HL-60/S4 treated with phorbol 12-myristate 13-acetate at 8.2 ng/mL for 4 days and 3 days (cell line): ENCODE results near the gene KCNJ9.

ENCODE experiments used
- in situ Hi-C: fragments of 300-500 bp; cut with MboI; formaldehyde crosslinking; loops from 2 replicates; pipeline ENCODE4 v1.15.0; 2022; ENCODE audit warnings: low sequenced_read_pairs

KCNJ9 gene

DNA sequence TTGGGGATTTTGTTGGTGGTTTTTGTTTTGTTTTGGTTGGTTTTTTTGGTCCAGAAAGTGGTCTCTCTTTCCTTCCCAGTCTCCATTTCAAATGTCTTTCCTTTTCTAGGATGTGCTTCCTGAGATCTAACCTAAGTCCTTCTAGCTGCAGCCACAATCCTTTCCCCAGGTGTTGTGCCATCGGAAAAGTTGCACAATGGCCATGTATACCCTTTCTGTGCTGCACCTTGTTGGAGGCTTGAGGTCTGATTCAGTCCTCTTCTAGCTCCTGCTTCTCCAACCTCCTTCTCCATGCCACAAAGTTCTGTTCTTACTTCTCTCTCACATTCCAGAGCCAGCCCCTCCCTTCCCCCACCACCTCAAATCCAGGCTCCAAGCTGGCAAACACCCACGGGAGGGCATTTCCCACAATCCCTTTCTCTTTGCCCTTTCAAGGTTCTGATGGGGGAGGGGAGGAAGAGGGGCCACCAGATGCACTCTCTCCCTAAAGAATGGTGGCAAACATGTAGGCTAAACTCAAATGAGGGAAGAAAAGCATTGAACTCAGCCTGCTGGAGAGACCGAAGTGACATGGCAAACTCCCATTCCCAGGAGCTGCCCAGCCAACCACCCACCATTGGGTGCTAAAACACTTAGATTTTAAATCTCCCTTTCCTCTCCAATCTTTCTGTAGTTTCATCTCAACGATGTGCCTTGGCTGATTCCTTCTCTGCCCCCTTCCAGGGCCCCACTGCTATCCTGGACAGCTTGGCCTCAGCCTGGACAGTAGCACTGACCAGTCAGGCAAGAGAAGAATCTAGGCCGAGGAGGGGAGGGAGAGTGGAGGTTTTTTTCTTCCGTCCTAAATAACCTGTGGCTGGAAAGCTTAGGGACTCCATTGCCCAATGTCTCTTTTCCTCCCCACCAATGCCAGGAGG lies 14.3 kb upstream of the KCNJ9 start:
- in situ Hi-C loops, result no loop called here

DNA sequence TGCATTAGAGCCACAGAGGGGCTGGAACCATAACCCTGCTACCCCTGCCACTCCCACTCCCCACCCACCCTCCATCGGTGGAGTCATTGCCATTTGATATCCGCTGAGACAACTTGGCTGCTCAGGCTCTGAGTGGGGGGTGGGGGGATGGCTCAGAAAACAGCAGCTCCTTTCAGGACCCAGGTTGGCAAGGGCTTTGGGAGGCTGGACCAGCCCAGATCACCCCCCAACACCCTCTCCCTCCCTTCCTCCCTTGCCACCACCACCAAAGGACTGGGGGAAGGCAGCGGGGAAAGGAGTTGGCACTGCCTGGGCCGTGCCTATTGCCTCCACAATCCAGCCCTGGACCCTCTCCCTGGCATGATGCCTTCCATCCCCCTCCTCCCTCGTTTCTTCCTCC lies 13.1 kb upstream of the KCNJ9 start:
- in situ Hi-C loops, result no loop called here

DNA sequence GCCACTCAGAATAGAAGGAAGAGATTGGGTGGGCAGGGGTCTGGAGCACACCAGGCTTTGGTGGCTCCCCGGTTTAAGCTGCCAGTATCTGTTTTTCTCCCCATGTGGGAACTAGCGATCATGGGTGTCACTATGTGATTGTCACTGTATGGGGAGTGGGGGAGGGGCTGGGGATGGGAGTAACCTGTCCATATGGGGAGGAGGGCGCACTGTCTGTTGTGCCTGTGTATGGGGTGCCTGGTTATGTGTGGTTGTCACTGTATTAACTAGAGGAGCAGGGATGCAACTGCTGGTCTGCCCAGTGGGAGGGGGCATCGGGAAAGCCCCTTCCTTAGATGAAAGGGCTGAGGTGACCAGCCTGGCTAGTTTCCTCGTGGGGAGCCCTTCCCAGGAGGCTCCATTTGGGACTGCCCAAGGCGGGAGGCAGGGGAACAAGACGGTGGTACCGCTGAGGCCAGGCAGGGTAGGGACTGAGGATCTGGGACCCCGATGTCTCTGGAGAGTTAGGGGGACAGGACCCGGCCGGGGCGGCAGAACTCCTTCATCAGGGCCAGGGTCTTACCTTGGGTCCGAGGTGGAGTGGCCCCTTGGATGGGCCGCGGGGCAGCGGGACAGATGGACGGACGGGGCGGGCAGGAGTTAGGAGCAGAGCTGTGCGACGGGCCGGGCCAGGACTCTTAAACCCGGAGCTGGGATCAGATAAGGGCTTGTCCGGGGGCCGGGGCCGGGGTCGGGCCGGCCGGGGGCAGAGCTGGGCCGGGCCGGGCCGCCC lies 11.7 kb upstream of the KCNJ9 start, which contains the start of gene KCNJ10:
Gene KCNJ10 (minus strand): TSS at position 701 of the 772 bp plus-strand sequence. CDS start 27,628 bp downstream, outside the sequence.
- in situ Hi-C loops, result no loop called here

DNA sequence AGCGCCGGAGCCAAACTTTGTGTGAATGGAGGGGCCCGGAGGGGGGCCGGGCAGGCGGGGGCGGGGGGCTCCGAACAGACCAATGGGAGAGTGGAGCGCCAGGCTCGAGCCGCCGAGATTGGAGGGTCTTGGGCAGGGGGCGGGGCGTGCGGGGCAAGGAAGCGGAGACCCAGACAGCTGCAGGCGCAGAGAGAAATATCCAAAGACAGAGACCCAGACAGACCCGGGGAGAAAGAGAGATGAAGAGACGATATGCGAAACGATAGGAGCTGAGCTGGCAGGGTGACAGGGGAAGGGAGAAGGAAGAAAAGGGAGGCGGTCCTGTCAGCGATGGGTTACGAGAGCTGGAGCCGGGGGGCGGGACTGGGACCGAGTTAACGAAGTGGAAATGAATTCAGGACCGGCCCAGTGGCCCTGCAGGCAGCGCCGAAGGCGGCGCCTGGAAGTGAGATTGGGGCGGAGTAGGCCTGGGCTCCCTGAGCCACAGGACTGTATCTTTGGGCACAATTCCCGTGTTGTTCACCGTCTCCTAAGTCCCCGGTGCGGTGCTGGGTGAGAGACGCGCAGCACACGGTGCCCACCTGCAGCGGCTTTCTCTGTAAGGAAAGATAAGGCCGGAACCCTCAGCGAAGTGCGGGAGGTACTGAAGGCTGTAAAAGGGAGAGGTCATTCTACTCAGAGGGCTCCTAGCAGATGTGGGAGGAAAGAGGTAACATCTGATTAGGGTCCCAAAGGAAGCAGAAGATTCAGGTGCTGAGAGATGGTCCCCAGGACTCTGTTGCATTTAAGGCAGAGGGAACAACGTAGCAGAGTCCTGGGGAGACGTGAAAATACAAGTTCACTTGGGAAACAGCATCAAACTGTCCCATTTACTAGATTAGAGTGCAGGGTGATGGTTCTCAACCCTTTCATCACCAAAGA lies 10.8 kb upstream of the KCNJ9 start:
- in situ Hi-C loops, result no loop called here

DNA sequence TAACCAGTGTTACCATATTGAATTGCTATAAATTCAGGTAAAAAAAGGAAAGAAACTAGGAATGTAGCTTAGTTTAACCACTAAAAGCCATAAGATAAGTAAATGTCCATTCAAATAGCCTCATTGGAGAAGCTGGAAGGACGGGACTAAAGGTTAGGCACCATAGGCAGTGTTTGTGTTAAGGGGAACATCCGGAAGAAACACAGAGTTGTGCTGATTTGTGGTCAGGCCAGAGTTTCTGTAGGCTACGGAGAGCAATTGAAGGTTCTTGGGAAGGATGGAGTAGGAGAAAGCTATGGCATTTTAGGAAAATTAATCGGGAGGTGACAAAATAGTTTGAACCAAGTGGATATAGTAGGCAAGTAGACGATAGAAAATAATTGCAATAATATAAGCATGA lies 10.0 kb upstream of the KCNJ9 start:
- in situ Hi-C loops, result no loop called here

DNA sequence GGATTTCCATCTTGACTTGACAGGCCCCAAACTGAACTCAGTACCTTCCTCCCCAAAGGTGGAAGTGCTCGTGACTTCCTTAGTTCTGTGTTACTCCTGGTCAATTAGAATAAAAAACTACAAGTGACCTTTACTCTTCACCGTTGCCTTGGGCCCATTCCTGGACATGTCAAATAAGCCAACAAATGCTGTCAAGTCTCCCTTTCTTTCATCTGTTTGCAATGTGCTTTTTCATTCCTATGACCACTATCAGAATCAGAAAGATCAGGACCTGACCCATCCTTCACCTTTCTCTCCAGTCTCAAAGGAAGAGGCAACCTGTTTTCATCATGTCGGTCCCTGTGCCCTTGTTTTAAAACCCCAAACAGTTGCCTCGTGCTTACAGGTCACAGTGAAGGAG lies 6.5 kb upstream of the KCNJ9 start:
- in situ Hi-C loops, result no loop called here

DNA sequence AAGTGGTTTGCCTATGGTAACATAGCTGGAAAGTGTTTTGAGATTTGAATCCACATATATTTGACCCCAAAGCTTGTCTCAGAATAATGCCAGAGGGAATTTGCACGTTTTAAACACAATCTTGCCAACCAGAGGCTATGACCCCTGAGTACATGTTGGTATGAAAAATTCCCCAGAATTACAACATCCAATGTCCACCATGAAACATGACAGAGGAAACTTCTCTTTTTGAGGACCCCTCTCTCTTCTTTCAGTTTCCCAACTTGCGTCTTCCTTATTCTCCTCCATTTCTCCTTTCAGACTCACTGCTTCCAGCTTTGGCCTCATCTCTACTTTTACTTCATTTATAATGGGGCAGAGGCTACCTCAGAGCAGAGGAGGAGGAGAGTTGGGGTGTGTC lies 5.5 kb upstream of the KCNJ9 start:
- in situ Hi-C loops, result no loop called here

DNA sequence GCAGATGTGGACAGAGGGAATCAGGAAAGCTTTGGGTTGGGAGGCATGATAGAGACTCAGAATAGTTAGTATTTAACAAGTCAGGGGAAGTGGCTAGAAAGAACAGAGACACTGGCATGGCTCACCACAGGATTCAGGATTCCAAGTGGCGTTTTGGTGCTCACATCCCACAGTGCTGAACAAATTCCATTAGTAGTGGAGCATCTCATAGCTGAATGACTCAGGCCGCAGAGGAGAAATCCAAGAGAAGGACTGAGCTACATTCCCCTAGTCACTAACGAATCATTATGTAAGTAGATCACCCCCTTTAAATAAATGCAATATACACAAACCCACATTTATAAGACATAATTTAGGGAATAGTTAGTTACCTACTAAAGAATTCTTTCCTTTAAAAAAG lies 5.0 kb upstream of the KCNJ9 start:
- in situ Hi-C loops, result no loop called here

DNA sequence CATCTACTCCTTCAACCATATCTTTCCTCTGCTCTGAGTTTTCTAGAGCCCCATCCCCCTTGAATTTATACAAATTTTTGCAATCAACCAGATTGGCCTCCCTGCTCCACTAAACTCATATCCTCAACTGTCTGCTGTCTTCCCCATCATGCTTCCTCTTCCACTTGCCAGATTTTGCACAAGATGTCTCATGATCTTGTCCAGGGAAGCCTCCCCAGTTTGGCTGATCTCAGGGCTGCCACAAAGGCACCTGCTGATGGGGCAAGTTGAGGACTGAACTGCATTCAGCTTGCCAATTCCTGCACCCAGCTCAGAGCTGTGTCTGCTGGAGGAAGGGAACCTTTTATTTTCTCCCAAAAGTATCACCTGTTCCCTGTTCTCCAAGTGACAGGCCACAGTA lies 3.9 kb upstream of the KCNJ9 start:
- in situ Hi-C loops, result no loop called here

DNA sequence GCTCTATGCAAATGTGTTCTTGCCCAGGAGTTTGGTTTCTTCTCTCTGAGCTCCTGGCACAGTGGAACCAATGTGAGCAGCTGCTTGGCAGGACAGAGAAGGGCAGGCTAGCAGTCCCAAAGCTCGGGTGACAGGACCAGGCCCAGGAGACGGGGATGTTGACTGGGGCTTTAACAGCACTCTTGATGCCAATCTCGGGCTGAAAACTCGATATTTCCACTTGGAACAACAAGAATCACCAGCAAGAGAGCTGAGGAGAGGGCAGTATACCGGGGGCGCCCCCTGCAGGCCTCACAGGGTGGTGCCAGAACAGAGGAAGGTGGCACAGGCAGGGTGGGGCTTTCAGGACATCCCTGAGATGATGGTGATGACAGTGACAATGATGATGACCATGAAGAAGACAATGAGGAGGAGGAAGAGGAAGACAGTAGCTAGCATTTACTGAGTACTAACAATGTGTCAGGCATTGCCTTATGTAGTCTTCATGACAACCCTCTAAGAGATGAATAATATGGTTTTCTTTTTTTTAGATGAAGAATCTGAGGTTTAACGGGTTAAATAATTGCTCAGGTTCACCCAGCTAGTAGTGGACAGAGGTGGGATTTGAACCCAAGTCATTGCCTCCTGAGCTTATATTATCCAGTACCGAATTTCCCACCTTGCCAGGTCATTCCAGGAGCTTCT lies 2.7 kb upstream of the KCNJ9 start:
- in situ Hi-C loops, result no loop called here

DNA sequence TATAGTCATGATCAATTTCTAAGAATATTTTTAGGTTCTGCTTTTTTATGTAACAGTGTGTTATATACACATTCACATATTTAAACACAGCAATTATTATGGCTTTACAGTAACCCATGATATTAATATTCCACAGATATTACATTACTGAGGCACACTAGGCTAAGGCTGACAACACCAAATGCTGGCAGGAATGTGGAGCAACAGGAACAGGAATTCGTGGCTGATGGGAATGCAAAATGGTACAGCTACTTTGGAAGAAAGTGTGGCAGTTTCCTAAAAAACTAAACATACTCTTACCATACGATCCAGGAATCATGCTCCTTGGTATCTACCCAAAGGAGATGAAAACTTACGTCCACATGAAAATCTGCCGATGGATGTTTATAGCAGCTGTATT lies 1.9 kb upstream of the KCNJ9 start:
- in situ Hi-C loops, result no loop called here

DNA sequence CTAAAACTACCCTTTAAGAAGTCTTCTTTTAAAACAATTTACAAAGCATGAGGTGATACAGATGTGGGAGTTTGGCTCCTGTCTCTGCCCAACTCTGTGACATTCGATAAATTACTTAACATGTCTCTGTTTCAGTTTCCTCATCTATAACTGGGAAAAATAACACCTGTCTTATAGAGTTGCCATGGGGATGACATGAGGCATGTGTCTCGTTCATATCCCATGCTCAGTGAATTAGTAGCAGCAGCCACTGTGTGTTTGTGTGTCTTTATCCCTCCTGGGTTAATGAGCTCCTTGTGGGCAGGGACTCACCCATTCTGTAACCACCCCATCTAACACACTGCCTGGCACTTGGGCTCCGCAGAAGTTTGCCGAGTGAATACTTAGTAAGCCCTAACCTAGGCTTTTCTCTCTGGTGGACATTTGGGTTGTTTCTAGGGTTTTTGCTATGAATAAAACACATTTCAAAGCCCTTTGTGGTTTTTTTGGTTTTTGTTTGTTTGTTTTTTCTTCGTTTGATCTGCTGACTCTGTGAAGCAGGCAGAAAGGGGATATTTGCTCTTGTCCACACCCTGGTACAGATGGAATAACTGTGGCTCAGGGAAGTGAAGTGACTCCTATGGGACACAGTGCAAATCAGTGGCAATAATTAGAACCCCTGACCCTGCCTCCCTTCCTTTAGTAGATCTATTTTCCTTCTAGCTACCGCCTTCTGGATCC lies 797 bp upstream of the KCNJ9 start:
- in situ Hi-C loops, result no loop called here

DNA sequence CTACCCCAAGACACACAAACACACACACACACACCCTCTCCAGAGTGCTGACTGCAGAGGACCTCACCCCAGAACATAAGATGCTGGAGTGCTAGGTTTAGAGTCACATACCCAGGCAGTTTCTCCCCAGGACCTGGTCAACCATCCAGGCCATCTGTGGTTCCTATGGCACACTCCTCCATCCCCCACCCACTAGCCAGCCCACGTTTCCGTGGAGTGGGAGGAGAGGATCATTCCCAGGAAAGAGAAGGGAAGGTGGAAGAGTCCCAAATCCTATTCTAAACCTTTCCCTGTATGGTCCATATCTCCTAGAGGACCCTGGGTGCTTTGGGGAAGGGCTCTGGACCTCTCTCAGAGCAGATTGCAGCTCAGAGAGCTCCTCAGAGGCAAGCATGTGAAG lies 1.1 kb downstream of the KCNJ9 start:
- in situ Hi-C loops, result no loop called here

DNA sequence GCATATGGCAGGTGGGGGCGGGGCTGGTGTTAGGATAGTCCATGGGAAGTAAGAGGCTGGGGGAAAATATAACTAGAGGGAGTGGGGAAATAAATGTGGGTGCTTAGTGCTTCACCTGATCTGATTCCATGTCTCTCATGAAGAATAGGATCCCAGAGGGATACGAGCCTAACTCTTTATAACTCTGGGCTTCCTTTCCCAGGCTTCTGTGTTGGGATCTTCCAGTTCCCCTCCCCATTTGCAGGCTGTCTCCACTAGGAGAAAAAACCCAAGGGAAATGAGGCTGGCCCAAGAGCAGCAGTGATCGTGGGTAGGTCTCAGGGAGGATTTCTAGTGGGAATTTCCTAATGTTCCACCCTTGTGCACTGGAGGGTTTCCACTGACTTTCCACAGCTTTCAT lies 1.6 kb downstream of the KCNJ9 start:
- in situ Hi-C loops, result no loop called here

DNA sequence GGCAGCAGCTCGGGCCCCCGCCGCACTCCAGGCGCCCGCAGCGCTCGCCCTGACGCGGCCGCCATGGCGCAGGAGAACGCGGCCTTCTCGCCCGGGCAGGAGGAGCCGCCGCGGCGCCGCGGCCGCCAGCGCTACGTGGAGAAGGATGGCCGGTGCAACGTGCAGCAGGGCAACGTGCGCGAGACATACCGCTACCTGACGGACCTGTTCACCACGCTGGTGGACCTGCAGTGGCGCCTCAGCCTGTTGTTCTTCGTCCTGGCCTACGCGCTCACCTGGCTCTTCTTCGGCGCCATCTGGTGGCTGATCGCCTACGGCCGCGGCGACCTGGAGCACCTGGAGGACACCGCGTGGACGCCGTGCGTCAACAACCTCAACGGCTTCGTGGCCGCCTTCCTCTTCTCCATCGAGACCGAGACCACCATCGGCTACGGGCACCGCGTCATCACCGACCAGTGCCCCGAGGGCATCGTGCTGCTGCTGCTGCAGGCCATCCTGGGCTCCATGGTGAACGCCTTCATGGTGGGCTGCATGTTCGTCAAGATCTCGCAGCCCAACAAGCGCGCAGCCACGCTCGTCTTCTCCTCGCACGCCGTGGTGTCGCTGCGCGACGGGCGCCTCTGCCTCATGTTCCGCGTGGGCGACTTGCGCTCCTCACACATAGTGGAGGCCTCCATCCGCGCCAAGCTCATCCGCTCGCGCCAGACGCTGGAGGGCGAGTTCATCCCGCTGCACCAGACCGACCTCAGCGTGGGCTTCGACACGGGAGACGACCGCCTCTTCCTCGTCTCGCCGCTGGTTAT lies 2.8 kb downstream of the KCNJ9 start:
- in situ Hi-C loops, result no loop called here

DNA sequence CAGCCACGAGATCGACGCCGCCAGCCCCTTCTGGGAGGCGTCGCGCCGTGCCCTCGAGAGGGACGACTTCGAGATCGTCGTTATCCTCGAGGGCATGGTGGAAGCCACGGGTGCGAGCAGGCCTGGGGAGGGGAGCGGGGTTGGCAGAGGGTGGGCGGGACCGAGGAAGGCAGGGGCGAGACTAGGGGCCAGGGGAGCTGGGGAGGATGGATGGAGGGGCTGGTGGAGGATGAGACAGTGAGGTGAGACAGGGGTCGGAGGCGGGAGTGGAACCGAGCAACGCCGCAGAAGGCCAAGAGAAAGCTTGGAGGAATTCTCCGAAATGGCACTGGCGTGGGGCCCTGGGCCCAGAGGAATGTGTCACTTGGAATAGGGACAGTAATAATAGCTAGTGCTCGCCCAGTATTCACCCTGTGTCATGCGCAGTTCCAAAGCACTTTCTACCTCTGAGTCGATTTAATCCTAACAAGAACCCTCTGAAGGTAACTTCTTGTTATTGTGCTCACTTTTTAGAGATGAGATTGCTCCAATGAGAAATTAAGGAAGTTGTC lies 3.5 kb downstream of the KCNJ9 start:
- in situ Hi-C loops, result no loop called here

DNA sequence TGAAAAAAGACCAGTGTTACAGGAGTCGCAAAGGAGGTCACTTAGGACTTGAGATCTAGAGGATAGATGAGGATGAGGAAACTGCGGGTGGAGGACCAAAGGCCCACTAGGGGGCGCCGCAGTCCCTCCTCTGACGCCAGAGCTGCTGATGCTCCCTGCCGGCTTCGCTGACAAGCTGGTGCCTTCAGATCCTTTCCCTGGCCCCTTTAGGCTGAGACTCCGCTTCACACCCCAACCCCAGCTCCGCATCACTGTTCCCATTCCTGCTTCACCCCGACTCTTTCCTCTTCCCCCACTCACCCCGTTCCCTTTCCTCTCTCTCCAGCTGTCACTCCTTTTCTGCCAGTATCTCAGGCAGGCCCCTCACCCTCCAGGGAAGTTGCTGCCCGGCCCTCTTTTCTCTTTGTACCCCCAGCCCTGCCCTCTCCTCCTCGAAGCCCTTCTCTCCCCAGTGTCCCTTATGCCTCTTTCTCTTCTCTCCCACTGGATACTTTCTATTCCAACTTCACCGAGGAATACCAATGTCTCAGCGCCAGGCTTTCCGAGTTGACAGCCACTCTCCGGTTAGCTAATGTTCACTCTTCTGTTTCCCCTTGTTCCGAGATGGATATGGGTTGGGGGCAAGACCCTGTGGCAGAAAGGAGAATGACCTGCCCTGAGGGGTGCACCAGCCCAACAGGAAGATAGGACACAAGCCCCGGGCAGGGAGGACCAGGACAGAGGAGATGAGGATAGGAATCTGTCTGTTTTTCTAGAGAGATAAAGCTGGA lies 4.5 kb downstream of the KCNJ9 start:
- in situ Hi-C loops, result no loop called here

DNA sequence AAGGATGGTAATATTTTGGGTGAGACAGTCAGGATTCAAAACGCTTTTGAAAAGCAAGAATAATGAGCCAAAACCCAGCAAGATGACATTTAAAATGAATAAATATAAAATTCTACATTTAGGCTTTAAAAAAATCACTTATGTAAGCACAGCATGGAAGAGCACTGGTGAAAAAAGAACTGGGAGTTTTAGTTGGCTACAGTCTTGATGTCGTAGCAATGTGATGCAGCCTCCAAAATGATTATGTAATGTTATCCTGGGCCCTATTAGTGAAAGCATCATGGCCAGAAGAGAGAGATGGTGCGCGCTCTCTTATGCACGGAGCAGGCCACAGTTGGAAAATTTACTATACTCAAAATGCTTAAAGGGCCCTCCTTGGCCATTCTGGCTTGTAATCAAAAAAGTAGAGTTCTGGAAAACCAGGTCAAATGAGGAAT lies 5.1 kb downstream of the KCNJ9 start:
- in situ Hi-C loops, result no loop called here
